22Rv1 (cell line): Measurements from ENCODE around the gene CBX2.

Experiments used
- H3K27ac ChIP-seq: fragments of 450-650 bp; 2 replicates; pipeline ENCODE4 v1.5.1; 2017
- ZFX ChIP-seq: fragments of 450-650 bp; IDR thresholded peaks from 2 replicates; pipeline ENCODE4 v1.6.1; 2017; ENCODE audit warnings: antibody characterized with exemption, borderline replicate concordance
- TF ChIP-seq, protein P1 (sequence below): fragments of 450-650 bp; IDR thresholded peaks from 2 replicates; pipeline ENCODE4 v1.5.1; 2017; ENCODE audit warnings: mild to moderate bottlenecking

The CBX2 gene

DNA sequence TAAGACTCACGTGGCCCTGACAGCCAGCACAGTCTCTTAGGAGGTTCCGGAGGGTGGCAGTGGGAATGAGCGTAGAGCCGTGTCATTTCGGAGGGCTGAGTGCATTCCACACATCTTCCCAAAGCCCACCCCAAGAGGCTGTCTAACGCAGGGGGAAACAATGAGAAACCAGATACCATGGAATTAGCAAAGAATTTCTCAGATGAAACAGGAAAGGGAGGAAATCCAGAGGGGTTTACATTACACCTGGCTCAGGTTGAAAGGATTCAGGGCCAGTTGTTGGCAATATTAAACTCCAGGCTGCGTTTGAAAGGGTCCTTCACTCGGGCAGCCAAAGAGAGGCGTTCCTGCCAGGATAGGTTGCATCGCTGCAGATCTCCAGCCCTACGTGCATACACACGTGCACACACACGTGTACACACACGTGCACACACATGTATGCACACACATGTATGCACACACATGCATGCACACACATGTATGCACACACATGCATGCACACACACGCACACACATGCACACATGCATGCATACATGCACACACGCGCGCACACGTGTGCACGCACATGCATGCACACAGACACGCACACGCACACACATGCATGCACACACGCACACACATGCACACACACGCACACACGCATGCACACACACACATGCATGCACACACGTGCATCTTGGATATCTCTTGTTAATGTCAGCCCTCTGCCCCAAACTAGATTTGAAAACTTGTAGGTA is 49.1 kb downstream of the CBX2 start:
- H3K27ac ChIP-seq, result no peak overlapping the region
- TF ChIP-seq, protein P1, sequence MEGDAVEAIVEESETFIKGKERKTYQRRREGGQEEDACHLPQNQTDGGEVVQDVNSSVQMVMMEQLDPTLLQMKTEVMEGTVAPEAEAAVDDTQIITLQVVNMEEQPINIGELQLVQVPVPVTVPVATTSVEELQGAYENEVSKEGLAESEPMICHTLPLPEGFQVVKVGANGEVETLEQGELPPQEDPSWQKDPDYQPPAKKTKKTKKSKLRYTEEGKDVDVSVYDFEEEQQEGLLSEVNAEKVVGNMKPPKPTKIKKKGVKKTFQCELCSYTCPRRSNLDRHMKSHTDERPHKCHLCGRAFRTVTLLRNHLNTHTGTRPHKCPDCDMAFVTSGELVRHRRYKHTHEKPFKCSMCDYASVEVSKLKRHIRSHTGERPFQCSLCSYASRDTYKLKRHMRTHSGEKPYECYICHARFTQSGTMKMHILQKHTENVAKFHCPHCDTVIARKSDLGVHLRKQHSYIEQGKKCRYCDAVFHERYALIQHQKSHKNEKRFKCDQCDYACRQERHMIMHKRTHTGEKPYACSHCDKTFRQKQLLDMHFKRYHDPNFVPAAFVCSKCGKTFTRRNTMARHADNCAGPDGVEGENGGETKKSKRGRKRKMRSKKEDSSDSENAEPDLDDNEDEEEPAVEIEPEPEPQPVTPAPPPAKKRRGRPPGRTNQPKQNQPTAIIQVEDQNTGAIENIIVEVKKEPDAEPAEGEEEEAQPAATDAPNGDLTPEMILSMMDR, result no peak
- no peak for TF ChIP-seq ZFX

DNA sequence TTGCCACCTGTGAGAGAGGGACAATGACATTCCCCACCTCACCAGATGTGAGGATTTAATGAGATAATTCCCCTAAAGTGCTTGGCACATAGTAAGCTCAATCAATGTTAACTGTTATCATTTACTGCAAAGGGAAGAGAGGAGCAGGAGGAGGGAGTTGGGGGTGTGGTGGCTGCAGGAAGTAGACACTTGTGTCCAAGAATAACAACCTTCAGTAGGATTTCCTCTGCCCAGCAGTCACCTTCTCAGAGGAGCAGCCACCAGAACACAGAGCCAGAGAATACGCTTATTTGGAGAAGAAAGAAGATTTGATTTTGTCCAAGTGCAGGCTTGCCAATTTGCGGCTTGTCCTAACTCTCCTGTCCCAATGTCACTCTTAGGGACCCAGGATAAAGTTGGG is 51.1 kb downstream of the CBX2 start:
- TF ChIP-seq ZFX, result no peak
- TF ChIP-seq, protein P1, result no peak
- H3K27ac ChIP-seq, result peak overlapping the region; percentile 93

DNA sequence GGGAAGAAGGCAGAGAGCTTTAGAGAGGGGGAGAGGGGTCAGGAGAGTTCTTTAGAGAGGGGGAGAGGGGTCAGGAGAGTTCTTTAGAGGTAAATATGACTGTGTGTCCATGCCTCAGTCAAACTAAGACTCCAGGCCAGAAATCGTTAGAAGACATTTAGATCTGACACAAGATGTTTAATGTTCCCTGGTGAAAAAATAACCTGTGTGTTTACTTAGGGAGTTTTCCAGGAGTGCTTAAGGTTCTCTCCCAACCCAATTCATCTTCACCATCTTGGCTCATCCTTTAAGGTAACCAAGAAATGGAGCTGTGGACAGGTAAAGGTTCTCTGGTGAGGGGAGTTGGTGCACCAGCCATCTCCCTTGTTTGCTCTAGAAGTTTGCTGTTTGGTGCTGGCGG is 51.5 kb downstream of the CBX2 start:
- H3K27ac ChIP-seq, result peak overlapping the region; percentile 93
- TF ChIP-seq, protein P1, result no peak
- TF ChIP-seq ZFX, result no peak

DNA sequence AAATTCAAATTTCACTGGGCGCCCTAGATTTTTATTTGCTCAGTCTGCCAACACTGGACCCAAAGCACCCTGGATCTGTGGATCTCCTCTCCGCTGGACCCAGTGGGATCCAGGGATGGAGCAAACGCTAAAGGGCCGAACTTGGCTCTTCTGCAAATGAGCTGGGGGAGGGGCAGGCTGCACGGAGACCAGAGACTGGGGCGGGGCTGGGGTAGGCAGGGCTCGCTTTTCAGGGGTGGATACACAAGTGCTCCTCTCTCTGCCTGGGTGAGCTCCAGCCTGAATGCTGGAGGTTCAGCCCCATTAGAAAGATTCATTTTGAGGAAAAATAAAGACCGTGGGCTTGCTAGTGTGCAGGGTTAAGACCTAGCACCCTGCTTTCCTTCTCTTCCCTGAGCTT is 52.4 kb downstream of the CBX2 start:
- TF ChIP-seq, protein P1, result no peak
- no peak for TF ChIP-seq ZFX
- peak overlapping the region; percentile 93 for H3K27ac ChIP-seq

DNA sequence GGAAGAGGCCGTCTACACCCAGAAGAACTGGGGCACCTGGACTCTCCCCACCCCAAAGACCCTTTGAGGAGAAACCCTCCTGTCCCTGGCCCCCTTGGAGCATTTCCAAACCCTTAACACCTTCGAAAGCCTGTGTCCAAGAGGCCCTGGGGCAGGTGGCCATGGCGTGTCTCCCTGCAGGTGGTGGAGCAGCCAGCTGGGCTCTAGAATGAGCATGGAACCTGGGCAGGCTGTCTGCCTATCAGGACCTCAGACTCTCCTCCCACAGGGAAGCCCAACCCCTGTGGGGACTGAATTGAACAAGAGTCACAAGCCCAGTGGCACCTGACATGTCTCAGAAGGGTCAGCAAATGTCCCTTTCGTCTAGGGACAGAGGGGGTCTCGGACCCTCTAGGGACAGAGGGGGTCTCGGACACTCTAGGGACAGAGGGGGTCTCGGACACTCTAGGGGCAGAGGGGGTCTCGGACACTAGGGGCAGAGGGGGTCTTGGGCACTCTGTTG is 52.9 kb downstream of the CBX2 start:
- peak overlapping the region; percentile 93 for H3K27ac ChIP-seq
- no peak for TF ChIP-seq ZFX
- TF ChIP-seq, protein P1, result no peak

DNA sequence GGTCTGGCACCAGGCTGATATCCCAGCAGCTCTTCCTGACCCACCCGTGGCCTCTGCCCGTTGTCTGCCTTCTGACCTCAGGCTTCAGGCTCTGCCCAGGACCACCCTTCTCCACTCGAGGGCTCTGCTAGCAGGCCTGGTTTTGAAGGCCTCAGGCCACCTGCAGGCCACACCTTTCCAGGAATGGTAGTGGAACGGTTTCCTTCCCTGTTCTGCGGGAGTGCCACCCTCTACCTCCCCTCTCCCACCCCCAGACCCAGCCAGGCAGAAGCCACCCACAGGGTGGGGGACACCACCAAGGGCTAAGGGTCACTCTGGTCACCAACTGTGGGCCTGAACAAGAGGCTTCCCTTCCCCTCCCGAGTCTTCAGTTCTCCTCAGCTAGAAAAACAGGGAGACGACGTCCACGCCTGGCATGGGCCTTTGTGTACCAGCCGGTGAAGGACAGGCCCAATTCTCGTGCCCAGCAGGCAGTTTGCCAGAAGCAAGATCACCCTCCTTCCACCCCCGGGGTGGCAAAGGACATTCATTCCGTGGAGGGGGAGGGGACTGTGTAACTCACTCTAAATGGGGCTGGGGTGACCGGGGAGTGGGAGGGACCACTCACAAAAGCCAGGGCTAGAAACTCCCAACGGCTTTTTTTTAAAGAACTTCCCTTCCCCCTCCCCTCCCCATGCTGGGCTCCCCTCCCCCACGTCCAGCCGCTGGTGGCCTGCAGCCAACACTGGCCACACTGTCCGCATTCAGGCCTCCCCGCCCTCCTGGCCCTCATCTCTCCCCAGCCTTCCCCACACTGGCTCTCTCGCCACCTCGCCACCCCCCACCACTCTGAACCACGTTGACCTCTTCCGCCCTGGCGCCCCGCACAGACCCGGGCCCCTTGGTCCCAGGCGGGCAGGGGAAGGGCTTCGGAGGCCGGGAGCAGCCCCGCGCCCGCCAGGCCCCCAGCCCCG is 53.6 kb downstream of the CBX2 start:
- TF ChIP-seq ZFX, result no peak
- TF ChIP-seq, protein P1, result no peak
- H3K27ac ChIP-seq, result peak overlapping the region; percentile 93
